SK-N-SH treated with all-trans-retinoic acid at 6 μM for 48 hours (cell line): ENCODE results near the gene PLEKHJ1.

Experiments used
- ATAC-seq: fragments of 200-7000 bp; cut with Tn5 transposase; 3 replicates; pipeline ENCODE4 v1.9.1; 2020; ENCODE audit warnings: mild to moderate bottlenecking, moderate library complexity
- ARNTL ChIP-seq: fragments of 450-650 bp; formaldehyde crosslinking; IDR thresholded peaks from 2 replicates; pipeline ENCODE4 v1.5.0; 2020; ENCODE audit warnings: low read depth, mild to moderate bottlenecking, moderate library complexity, borderline replicate concordance
- BACH2 ChIP-seq: fragments of 250-450 bp; sonication (Bioruptor Pico); IDR thresholded peaks from 2 replicates; pipeline ENCODE4 v1.9.0; 2021; ENCODE audit warnings: mild to moderate bottlenecking, borderline replicate concordance
- CREB5 ChIP-seq: fragments of 250-450 bp; sonication (Bioruptor Pico); IDR thresholded peaks from 2 replicates; pipeline ENCODE4 v1.5.1; 2020; ENCODE audit warnings: low read depth, mild to moderate bottlenecking, moderate library complexity
- CSDC2 ChIP-seq: fragments of 250-450 bp; sonication (Bioruptor Pico); IDR thresholded peaks from 2 replicates; pipeline ENCODE4 v1.5.0; 2020; ENCODE audit warnings: mild to moderate bottlenecking, moderate library complexity
- CSRNP3 ChIP-seq: fragments of 250-450 bp; sonication (Bioruptor Pico); IDR thresholded peaks from 2 replicates; pipeline ENCODE4 v1.5.1; 2021; ENCODE audit warnings: mild to moderate bottlenecking, moderate library complexity
- ESRRG ChIP-seq: fragments of 250-450 bp; sonication (Bioruptor Pico); IDR thresholded peaks from 2 replicates; pipeline ENCODE4 v1.6.1; 2021; ENCODE audit warnings: mild to moderate bottlenecking
- GLIS3 ChIP-seq: fragments of 250-450 bp; sonication (Bioruptor Pico); IDR thresholded peaks from 2 replicates; pipeline ENCODE4 v1.5.0; 2020; ENCODE audit warnings: mild to moderate bottlenecking, moderate library complexity
- ISL1 ChIP-seq: fragments of 250-450 bp; sonication (Bioruptor Pico); IDR thresholded peaks from 2 replicates; pipeline ENCODE4 v2.1.2; 2022; ENCODE audit warnings: mild to moderate bottlenecking, moderate library complexity
- OSR1 ChIP-seq: fragments of 250-450 bp; sonication (Bioruptor Pico); IDR thresholded peaks from 2 replicates; pipeline ENCODE4 v1.8.0; 2022; ENCODE audit warnings: moderate library complexity, mild to moderate bottlenecking, inconsistent platforms
- PPARA ChIP-seq: fragments of 250-450 bp; sonication (Bioruptor Pico); IDR thresholded peaks from 2 replicates; pipeline ENCODE4 v1.5.0; 2020; ENCODE audit warnings: mild to moderate bottlenecking, borderline replicate concordance
- RARB ChIP-seq: fragments of 250-450 bp; sonication (Bioruptor Pico); IDR thresholded peaks from 2 replicates; pipeline ENCODE4 v1.8.0; 2021; ENCODE audit warnings: mild to moderate bottlenecking, moderate library complexity
- SNAI2 ChIP-seq: fragments of 250-450 bp; sonication (Bioruptor Pico); IDR thresholded peaks from 2 replicates; pipeline ENCODE4 v1.5.0; 2020; ENCODE audit warnings: mild to moderate bottlenecking, moderate library complexity
- TCF4 ChIP-seq: fragments of 250-450 bp; sonication (Bioruptor Pico); IDR thresholded peaks from 2 replicates; pipeline ENCODE4 v1.8.0; 2021; ENCODE audit warnings: mild to moderate bottlenecking, moderate library complexity, borderline replicate concordance
- TOX ChIP-seq: fragments of 250-450 bp; sonication (Bioruptor Pico); IDR thresholded peaks from 2 replicates; pipeline ENCODE4 v1.8.0; 2021; ENCODE audit warnings: mild to moderate bottlenecking, moderate library complexity, borderline replicate concordance
- TSHZ2 ChIP-seq: fragments of 250-450 bp; sonication (Bioruptor Pico); IDR thresholded peaks from 2 replicates; pipeline ENCODE4 v1.5.0; 2020; ENCODE audit warnings: mild to moderate bottlenecking, moderate library complexity
- ZC3H10 ChIP-seq: fragments of 250-450 bp; sonication (Bioruptor Pico); IDR thresholded peaks from 2 replicates; pipeline ENCODE4 v1.5.1; 2021; ENCODE audit warnings: mild to moderate bottlenecking, moderate library complexity
- ZFP3 ChIP-seq: fragments of 250-450 bp; sonication (Bioruptor Pico); IDR thresholded peaks from 2 replicates; pipeline ENCODE4 v1.5.0; 2020; ENCODE audit warnings: mild to moderate bottlenecking, moderate library complexity
- ZFP30 ChIP-seq: fragments of 450-650 bp; formaldehyde crosslinking; IDR thresholded peaks from 2 replicates; pipeline ENCODE4 v1.5.0; 2022; ENCODE audit warnings: mild to moderate bottlenecking, moderate library complexity
- ZNF565 ChIP-seq: fragments of 450-650 bp; formaldehyde crosslinking; conservative IDR thresholded peaks from 2 replicates; pipeline ENCODE4 v1.5.0; 2020; ENCODE audit warnings: low read depth, mild to moderate bottlenecking, moderate library complexity
- ZNF70 ChIP-seq: fragments of 450-650 bp; formaldehyde crosslinking; IDR thresholded peaks from 2 replicates; pipeline ENCODE4 v1.5.0; 2020; ENCODE audit warnings: mild to moderate bottlenecking, moderate library complexity
- ZNF8 ChIP-seq: fragments of 450-650 bp; formaldehyde crosslinking; IDR thresholded peaks from 2 replicates; pipeline ENCODE4 v1.5.0; 2020; ENCODE audit warnings: mild to moderate bottlenecking, moderate library complexity
- TF ChIP-seq, protein P1 (sequence below): fragments of 250-450 bp; sonication (Bioruptor Pico); IDR thresholded peaks from 2 replicates; pipeline ENCODE4 v1.8.0; 2020; ENCODE audit warnings: mild to moderate bottlenecking, moderate library complexity, borderline replicate concordance
- TF ChIP-seq, protein P2 (sequence below): fragments of 250-450 bp; sonication (Bioruptor Pico); IDR thresholded peaks from 2 replicates; pipeline ENCODE4 v1.8.0; 2021; ENCODE audit warnings: low read depth, mild to moderate bottlenecking, moderate library complexity, borderline replicate concordance

The PLEKHJ1 gene

DNA sequence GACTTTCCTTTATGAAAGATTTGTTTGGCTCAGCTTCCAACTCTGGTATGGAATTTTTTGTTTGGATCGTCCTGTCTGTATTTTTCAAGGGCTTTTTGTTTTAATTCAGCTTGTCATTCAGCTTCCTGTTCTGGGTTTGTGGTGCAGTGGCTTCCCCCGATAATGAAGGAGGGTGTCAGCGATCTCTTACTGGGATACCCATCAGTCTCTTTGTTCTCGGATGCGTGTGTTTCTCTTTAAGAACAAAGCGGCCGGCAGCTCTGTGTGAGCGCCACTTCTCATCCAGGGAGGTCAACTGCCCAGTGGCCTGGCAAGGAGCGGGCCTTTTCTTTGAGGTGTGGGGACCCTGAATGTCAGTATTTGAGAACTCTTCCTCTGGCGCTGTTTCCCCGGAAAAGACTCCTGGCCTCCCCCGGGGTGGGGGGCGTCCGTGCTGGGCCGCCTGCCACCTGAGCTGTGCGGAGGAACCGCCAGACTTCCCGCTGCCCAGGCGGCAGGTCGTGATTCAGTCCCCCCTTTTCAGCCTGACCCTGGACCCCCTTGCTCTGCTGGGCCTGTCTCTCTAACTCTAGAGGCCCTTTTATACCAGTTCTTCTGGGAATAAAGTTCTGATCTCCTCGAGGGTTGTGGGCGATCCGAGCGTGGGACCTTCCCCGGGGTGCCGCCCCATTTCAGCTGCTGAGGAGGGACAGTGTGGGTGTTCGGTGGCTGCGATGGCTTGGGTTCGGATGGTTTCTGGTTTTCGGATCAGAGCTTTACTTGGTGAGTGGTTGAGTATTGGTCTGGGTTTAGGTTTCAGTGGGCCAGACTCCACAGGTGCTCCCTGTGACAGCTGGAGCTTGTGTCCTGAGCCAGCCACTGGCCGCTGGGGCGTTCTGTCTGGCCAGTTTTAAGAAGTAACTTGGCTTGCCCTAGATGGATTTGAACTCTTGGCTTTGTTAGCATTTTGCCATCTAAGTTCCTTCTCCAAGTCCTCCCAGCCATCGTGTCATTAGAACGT is 3.9 kb upstream of the PLEKHJ1 start:
- peak; percentile 15 for ATAC-seq
- TF ChIP-seq OSR1 (CRISPR knock-in tag) (no peak), CSRNP3 (CRISPR knock-in tag) (no peak), ZFP3 (CRISPR knock-in tag) (no peak), CSDC2 (CRISPR knock-in tag) (no peak), CREB5 (CRISPR knock-in tag) (no peak), SNAI2 (CRISPR knock-in tag) (no peak), TOX (CRISPR knock-in tag) (no peak), PPARA (CRISPR knock-in tag) (no peak), TCF4 (CRISPR knock-in tag) (no peak), RARB (CRISPR knock-in tag) (no peak), ZNF565 (no peak), ISL1 (CRISPR knock-in tag) (no peak), ARNTL (CRISPR knock-in tag) (no peak), GLIS3 (CRISPR knock-in tag) (no peak), ZNF70 (CRISPR knock-in tag) (no peak), ZC3H10 (no peak), TSHZ2 (CRISPR knock-in tag) (no peak), ZFP30 (no peak)
- TF ChIP-seq, protein P1, sequence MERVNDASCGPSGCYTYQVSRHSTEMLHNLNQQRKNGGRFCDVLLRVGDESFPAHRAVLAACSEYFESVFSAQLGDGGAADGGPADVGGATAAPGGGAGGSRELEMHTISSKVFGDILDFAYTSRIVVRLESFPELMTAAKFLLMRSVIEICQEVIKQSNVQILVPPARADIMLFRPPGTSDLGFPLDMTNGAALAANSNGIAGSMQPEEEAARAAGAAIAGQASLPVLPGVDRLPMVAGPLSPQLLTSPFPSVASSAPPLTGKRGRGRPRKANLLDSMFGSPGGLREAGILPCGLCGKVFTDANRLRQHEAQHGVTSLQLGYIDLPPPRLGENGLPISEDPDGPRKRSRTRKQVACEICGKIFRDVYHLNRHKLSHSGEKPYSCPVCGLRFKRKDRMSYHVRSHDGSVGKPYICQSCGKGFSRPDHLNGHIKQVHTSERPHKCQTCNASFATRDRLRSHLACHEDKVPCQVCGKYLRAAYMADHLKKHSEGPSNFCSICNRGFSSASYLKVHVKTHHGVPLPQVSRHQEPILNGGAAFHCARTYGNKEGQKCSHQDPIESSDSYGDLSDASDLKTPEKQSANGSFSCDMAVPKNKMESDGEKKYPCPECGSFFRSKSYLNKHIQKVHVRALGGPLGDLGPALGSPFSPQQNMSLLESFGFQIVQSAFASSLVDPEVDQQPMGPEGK, result no peak
- TF ChIP-seq, protein P2, sequence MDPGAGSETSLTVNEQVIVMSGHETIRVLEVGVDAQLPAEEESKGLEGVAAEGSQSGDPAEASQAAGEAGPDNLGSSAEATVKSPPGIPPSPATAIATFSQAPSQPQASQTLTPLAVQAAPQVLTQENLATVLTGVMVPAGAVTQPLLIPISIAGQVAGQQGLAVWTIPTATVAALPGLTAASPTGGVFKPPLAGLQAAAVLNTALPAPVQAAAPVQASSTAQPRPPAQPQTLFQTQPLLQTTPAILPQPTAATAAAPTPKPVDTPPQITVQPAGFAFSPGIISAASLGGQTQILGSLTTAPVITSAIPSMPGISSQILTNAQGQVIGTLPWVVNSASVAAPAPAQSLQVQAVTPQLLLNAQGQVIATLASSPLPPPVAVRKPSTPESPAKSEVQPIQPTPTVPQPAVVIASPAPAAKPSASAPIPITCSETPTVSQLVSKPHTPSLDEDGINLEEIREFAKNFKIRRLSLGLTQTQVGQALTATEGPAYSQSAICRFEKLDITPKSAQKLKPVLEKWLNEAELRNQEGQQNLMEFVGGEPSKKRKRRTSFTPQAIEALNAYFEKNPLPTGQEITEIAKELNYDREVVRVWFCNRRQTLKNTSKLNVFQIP, result no peak
- TF ChIP-seq, all 23 proteins: peak for 0

GRCh38 chr19:2239173-2239572 is 3.0 kb upstream of the PLEKHJ1 start:
- TF ChIP-seq ZNF70 (CRISPR knock-in tag) (no peak), TCF4 (CRISPR knock-in tag) (no peak), BACH2 (CRISPR knock-in tag) (no peak), ZFP3 (CRISPR knock-in tag) (no peak), PPARA (CRISPR knock-in tag) (no peak), SNAI2 (CRISPR knock-in tag) (no peak), ZNF8 (CRISPR knock-in tag) (no peak), GLIS3 (CRISPR knock-in tag) (no peak), CSRNP3 (CRISPR knock-in tag) (no peak), ESRRG (CRISPR knock-in tag) (no peak)
- TF ChIP-seq, protein P1, result no peak
- TF ChIP-seq, protein P2, result no peak
- no peak for ATAC-seq
